ENCODE data around the gene STARD5. TPM values are rescaled to one million over a fixed set of nuclear protein-coding genes. Genes with fewer than 3 reads are reported as not detected.

The STARD5 gene
- polyA plus RNA-seq, 3 donors, result 4.0 to 4.9 (median 4.4) TPM

DNA sequence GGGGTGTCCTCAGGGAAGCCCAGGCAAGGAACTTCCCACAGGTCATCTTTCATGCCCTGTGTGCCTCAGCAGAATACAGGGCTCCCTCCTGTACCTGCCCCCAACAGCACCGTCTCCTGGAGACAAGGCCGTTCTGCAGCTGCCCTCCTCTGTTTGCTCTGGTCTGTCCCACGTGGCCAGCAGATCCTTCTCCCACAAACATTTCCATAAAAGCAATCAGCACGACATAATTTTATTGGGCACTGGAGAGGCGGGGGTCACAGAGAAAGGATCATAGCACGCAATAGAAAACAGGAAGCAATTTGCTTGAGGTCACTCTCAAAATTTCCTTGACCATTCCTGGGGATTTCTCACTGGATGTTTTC lies 29.4 kb downstream of the STARD5 start:
- DNase-seq, result no peak

DNA sequence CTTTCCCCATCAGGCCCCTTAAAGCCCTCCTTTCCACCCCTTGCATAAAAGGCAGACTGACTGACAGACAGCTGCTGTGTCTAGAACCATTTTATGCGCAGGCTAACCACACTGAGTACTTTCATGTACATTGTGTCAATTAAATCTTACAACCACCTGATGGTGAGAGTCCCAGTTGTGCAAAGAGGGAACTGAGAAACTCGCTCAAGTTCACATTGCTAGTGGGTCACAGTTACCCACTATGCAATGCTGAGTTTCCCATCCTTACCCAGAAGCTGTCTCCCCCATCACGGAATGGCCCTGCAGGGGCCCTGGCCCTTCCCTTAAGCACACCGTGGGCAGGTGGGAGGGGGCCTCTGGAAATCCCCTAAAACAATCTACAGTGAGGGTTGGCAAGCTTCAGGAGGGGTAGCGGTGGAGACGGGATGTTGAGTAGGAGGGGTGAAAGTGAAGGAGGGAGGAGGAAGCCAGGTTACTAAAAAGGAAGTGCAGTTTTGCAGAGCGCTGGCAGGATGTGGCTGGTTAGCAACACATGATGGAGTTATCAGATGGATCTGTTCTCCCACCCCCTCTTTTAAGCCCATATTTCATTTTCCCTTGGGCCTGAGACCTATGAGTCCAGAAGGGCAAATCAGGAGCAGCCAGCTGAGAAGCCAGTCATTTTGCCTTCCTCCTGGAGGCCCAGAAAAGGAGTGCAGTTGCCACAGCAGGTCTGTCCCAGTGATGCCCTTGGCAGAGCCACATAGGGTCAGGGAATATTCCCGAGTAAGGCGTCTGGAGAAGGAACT lies 30.0 kb downstream of the STARD5 start:
- DNase-seq, result no peak

DNA sequence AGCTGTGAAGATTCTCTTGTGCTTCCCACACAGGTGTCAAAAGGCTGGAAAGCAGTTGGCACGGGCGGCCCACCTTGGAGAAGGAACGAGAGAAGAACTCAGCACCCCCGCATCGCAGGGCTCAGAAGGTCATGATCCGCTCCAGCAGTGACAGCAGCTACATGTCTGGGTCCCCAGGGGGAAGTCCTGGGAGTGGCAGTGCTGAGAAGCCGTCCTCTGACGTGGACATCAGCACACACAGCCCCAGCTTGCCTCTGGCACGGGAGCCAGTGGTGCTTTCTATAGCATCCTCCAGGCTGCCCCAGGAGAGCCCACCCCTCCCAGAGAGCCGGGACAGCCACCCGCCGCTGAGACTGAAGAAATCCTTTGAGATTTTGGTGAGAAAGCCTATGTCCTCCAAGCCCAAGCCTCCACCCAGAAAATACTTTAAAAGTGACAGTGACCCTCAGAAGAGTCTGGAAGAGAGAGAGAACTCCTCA lies 31.4 kb downstream of the STARD5 start:
- DNase-seq, result no peak

DNA sequence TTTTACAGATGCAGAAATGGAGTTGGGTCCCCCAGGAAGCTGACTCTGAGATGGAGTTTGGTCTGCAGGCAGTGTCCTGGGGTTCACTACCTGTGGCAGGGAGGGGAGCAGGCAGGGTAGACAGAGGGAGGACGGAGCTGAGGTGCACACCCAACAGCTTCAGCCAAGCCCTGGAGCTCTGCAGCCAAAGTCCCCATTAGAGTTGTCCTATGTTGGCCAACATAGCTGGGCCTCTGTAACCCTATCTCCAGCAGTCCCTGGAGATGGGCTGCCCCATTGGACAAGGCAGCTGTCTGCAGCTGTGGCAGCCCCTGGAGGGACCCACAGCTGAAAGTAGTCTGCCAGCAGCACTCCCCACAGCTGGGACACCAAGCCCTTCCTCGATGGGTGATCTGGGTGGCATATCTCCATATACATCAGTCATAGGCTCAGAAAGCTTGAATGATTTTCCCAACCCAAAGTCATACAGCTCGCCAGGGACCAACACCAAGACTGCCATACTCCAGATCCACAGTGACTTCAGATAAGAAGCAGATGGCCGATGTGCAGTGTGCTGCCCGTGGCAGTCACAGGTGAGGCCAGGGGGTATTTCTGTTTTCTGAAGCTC lies 31.9 kb downstream of the STARD5 start:
- no peak for DNase-seq

DNA sequence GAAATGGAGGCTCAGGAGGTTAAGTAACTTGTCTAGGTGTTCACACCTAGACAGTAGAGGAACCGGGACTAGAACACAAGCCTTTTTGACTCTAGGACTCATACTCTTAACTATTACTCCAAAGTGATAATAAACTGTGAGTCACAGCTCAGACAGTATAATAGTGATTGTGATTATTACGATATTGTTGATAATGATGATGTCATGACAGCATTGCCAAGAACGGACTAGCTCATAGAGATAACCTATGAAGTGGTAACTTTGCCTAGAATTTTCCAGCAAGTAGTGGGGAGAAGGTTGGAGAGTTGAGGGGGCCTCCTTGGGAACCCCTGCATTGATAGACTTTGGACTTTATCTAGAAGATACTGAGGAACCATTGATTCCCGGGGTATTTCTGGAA lies 34.0 kb downstream of the STARD5 start:
- no peak for DNase-seq

DNA sequence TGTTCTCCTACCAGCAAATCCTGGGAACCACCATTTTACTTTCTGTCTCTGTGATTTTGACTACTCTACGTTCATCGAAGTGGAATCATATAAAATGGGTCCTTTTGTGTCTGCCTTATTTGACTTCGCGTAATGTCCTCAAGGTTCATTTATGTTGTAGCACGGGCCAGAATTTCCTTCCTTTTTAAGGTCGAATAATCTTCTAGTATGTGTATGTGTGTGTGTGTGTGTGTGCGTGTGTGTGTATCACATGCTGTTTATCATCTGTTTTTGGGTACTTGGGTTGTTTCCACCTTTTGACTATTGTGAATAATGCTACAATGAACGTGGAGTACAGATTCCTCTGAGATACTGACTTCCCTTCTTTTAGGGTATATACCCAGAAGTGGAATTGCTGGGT lies 35.3 kb downstream of the STARD5 start:
- no peak for DNase-seq

DNA sequence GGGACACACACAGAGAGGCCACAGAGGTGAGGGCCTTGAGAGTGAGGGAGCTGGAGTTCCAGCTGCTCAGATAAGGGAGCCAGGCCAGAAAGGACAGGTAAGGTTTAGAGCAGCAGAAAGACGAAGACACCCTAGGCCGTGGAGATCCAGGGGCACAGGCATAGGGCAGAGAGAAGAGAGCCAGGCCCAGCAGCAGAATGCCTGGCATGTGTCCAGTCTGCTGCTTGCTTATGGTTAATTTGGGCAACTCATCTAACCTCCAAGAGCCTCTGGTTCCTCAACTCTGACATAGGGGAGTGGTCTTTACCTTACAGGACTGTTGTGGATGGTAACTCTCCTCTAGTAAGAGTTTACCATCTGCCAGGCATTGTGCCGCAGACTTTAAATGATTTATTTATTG lies 35.9 kb downstream of the STARD5 start:
- no peak for DNase-seq

DNA sequence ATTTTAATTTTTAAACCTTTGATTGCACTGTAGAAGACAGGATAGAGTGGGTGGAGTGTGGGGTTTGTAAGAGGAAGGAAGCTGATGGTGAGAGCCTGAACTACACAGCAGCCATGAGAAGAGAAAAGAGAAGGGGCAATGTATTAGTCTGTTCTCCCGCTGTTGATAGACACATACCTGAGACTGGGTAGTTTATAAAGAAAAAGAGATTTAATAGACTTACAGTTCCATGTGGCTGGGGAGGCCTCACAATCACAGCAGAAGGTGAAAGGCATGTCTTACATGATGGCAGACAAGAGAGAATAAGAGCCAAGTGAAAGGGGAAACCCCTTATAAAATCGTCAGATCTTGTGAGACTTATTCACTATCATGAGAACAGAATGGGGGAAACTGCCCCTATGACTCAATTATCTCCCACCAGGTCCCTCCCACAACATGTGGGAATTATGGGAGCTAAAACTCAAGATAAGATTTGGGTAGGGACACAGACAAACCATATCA lies 37.3 kb downstream of the STARD5 start:
- no peak for DNase-seq

DNA sequence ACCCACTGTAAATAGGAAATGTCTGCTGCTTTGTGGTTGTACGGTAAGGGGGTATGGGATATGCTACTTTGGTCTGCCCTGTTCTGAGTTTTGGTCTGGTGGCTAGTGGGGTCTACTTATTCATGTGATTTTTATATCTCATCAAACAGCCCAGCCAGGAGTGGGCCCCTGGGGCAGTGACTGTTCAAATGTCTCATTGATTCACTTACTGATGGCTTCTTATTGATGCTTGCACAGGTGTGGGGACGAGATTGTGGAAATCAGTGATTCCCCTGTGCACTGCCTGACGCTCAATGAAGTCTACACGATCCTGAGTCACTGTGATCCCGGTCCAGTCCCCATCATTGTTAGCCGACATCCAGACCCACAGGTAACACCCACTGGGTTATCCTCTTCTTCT lies 38.5 kb downstream of the STARD5 start:
- DNase-seq, result no peak

DNA sequence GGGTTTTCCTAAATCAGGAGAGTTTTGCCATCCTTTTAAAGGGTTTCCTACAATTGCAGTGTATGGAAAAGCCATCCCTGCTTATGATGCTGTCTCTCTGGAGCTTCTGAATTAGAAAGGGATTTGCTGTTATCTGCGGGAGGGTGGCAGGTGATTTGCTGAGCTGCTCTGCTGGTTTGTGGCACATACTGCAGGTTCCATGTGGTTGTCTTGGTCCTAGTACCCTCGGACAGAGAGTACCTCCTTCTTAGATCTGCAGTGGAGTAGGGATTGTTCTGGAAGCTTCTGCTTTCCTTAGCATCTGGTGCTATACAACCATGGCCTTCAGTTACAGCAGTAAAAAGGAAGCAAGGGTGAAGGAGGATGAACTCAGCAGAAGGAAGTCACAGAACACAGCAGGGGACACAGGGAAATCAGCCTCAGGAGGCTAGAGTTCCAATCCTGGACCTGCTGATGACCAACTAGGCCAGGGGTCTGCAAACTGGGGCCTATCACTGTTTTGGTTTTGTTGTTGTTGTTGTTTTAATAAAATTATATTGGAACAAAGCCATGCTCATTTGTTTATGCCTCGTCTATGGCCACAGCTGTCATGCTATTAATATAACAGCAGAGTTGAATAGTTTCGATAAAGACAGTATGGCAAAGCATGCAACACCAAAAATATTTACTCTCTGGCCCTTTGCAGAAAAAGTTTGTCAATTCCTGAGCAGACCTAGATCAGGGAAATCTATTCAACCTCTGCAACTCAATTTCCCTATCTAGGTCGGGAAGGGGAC lies 39.5 kb downstream of the STARD5 start:
- no peak for DNase-seq

DNA sequence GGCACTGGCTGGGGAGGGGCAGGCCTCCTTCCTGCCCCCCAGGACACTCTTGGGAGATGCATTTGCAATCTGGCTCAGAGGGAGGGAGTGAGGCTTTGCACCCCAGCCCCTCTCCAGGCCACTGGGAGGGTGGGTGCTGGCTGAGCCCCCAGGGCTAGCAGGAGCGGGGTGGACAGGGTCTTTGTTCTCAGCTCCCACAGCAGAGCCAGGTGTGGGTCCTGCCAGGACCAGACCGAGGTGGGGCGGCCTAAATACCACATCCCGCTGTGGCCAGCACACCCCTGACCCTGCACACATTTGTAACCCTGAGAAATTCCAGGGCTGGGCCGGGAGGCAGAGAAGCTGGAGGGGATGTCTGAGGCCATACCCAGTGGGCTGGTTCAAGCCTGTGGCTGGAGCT lies 41.0 kb downstream of the STARD5 start:
- DNase-seq, result no peak

DNA sequence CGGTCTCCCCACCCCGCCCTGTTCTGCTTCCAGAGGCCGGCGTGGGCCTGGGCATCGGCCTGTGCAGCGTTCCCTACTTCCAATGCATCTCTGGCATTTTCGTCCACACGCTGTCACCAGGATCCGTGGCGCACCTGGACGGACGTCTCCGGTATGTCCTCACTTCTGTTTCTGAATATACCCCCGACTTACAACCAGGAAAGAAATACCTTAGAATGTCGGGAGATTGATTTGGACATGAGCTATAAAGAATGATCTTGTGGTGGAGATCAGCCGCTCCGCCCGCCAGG lies 41.4 kb downstream of the STARD5 start:
- no peak for DNase-seq

DNA sequence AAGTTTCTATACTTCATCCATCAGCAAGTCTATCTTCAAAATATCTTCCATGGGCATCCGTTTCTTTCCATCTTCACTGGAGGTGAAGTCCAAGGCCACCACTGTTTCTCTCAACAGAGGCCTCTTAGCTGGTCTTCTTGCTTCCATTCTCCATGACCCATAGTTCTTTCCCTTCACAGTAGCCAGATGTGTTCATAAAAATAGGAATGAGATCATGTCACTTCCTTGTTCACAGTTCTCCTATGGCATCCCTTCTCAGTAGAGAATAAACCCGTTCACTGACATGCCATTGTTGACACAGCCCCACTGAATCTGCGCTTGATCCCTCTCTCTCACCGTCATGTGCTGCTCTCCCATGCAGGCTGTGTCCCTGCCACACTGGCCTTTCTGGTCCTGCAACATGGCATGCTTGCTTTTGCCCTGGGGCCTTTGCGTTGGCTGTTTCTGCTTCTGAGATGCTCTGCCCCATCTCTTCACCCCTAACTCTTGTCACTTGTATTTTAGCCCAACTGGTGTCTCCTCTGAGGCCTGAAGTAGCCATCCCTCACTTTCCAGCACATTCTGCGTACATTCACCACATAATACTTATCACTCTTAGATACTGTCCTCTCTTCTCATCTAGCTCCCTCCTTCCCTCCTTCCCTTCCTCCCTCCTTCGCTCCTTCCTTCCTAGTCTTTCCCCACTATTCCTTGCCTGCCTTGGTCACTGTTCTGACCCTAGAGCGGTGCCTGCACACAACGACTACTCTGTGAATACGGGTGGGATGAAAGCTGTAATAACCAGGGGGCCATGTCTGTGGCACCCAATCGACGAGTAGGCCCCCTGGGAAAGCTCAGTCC lies 42.0 kb downstream of the STARD5 start:
- DNase-seq, result no peak

DNA sequence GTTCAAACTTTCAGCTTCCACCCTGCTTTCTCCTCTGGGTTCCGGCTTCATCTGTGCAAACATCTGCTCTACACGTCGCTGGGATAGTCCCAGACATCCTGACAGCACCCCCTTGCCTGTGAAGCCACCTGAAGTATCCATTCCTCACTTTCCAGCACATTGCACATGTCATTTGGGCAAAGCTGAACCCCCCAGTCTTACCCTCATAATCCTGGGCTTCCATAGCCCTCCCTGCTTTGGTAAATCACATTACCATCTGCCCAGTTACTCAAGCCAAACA lies 42.5 kb downstream of the STARD5 start:
- DNase-seq, result no peak

DNA sequence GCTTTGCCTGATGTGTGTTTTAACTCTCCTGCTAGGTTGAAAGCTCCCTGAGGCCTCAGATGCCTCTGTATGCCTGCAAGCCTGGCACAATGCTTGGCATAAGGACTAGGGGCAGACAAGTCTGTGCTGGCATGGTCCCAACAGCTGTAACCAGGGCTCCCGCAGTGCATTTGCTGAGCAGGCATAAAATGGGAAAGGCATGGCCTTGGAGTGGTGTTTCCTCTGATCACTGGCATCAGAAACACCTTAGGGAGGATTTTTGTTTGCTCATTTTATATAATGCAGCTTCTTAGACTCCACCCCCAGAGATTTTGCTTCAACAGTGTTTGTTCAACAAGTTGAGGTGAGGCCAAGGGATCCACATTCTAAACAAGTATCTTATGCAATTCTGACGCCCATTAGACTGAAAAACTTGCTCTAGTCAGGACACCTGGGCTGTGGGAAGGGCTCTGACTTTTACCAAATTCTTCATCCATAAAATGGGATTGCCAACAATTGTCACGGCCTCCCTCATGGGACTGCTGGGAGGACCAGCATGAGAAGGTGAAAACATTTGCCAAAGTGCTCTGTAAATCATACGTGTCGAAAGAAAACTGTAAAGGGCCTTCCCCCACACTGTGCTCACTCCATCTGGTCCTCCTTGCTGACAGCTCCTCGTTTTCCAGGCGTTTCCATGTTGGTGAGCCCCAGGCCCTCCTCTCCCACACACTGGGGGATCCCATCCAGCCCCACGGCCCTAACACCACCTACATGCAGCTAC lies 43.1 kb downstream of the STARD5 start:
- DNase-seq, result no peak

DNA sequence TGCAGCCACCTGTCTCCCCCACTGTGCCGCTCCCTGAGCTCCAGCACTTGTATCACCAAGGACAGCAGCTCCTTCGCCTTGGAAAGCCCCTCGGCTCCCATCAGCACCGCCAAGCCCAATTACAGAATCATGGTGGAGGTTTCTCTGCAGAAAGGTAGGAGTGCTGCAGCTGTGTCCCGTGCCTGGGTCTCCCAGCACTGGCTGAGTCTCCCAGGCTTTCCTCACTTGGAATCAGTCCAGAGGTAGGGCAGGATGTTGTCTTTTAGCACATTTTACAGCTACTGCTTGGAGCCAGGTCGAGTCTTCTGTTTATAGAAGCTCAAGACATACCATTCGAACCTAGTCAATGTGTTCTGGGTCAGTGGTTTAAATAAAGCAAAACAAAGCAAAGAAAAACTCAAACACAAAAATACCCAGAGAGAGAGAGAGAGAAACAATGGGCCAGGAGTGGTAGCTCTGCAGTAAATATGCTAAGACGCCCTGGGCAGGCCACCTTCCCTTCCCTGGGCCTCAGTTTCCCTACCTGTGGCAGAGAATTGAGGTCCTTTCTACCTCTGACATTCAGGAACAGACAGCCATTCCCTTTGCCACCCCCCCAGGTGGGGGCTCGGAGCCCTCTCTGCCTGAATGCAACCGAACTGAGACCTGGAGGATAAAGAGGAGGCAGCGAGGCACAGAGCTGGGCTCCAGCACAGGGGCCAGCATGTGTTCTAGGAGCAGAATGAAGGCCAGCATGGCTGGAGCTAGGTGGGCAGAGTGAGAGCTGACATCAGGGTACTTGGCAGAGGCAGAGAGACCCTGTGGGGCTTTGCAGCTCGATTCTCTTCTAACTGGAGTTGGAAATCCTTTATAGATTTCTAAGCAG lies 44.1 kb downstream of the STARD5 start:
- peak; percentile 19 for DNase-seq

DNA sequence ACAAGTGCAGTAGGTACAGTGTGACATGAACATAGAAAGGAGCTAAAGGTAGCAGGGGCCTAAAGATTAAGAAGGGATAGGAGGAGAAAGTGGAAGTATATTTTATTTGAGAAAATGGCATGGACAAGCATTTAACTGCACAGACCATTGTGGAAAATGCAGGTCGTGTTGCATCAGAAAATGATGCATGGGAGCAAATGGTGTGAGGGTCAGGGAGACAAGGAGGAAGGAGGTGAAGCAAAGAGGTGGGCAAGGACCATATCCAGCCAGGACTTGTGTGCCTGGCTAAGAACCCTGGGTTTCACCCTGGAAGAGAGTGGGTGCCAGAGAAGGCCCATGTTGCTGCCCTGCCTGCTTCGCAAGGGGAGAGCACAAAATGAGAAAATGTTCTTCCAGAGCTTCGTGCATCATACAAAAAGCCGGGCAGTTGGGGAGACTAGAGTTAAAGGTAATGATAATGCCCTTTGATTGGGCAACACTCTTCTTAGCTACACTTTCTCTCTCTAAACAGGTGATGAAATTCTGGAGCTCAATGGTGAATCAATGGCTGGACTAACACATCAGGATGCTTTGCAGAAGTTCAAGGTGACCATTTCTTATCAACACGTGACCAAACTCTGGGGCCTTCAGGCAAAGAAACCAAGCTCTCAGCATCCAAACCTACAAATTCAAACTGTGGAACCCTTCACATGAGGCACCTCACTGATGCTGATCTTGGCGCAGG lies 45.5 kb downstream of the STARD5 start:
- DNase-seq, result no peak

DNA sequence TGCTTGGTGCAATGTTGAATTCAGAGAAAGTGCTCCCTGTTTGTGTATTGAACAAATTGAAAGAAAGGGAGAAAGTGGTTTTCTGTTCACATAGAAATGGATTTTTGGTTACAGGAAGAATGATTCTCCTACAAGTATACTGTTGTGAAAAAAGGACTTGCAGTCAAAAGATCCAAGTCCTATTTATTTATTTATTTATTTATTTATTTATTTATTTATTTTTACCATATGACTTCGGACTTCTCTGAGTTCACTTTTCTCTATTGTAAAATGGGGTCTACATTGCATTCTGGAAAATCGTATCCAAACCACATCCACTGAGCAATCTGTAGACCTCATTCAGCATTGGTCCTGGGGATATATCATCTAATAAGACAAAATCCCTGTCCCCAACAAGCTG lies 46.1 kb downstream of the STARD5 start:
- no peak for DNase-seq

DNA sequence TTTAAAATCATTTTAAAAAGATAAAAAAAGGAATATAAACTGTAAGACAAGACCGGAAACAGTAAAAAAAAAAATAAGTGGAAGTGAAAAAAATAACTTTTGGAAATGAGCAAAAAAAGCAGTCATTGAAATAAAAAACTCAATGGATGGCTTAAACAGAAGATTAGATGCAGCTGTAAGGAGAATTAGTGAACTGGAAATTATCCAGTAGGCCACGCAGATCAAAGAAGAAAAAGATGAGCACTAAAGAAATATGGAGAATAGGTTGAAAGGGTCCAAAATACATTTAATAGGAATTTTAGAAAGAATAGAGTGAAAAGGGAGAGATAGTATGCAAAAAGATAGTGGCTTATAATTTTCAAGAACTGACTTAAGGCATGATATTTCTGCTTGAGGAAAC lies 47.0 kb downstream of the STARD5 start:
- DNase-seq, result no peak

Measured in renal pelvis (tissue), 4 donors.